K562 (cell line): ENCODE measurements around the gene NLRP12. TPM values are rescaled to one million over a fixed set of nuclear protein-coding genes. Genes with fewer than 3 reads are reported as not detected.

Source experiments
- MTF1 ChIP-seq: fragments of 250-450 bp; sonication (Bioruptor Pico); IDR thresholded peaks from 2 replicates; pipeline ENCODE4 v1.9.0; 2021; ENCODE audit warnings: moderate library complexity, mild to moderate bottlenecking, inconsistent platforms, borderline replicate concordance
- THRAP3 ChIP-seq: fragments of 450-650 bp; IDR thresholded peaks from 2 replicates; pipeline ENCODE4 v1.6.1; 2016; ENCODE audit warnings: mild to moderate bottlenecking, inconsistent platforms, borderline replicate concordance
- ZNF165 ChIP-seq: fragments of 250-450 bp; sonication (Bioruptor Pico); IDR thresholded peaks from 2 replicates; pipeline ENCODE4 v1.4.0; 2020; ENCODE audit warnings: borderline replicate concordance
- polyA plus RNA-seq, 8 experiments: library from polyadenylated mRNA; depleted of rRNA in 4 of 8; stranded (reverse) in 5 of 8; unstranded in 3 of 8; fragments of >200 nt; fragmentation: Nextera tagmentation in 2 of 8; fragmentation: Illumina TruSeq in 1 of 8; extraction: Ambion mirVana in 2 of 8; extraction: Trizol in 1 of 8; gene quantifications; 2 replicates each; pipeline versions ENCODE4 v1.2.1 to v1.2.3, GENCODE V29; 2011 to 2014; ENCODE audit warnings: inconsistent platforms in 1 of 8, missing spikeins in 1 of 8
- total RNA-seq, 7 experiments: library from RNA; depleted of rRNA in 6 of 7; stranded (reverse); fragments of >200 nt in 6 of 7; fragmentation: Illumina TruSeq in 2 of 7; extraction: Trizol in 2 of 7; gene quantifications; 2 replicates each; pipeline versions ENCODE4 v1.2.1 to v1.2.3, GENCODE V29; 2011 to 2021; ENCODE audit warnings: low replicate concordance in 1 of 7
- TF ChIP-seq, protein P1 (sequence below): fragments of 250-450 bp; sonication (Bioruptor Pico); IDR thresholded peaks from 2 replicates; pipeline ENCODE4 v1.4.0; 2020; ENCODE audit warnings: mild to moderate bottlenecking, moderate library complexity
- TF ChIP-seq, protein P2 (sequence below): sonication (generic); formaldehyde crosslinking; IDR thresholded peaks from 2 replicates; pipeline ENCODE4 v1.8.1; 2023; ENCODE audit warnings: mild to moderate bottlenecking, missing genetic modification reagents, moderate library complexity
- TF ChIP-seq, protein P3 (sequence below): fragments of 250-450 bp; sonication (Bioruptor Pico); IDR thresholded peaks from 2 replicates; pipeline ENCODE4 v1.4.0; 2020; ENCODE audit warnings: mild to moderate bottlenecking
- TF ChIP-seq, protein P4 (sequence below): sonication (generic); formaldehyde crosslinking; IDR thresholded peaks from 2 replicates; pipeline ENCODE4 v1.8.1; 2023; ENCODE audit warnings: mild to moderate bottlenecking, missing genetic modification reagents
- TF ChIP-seq, protein P5 (sequence below): fragments of 450-650 bp; IDR thresholded peaks from 2 replicates; pipeline ENCODE4 v1.6.1; 2016; ENCODE audit warnings: low read depth

Gene NLRP12
- total and polyA plus RNA-seq, 9 of the 15 experiments (the other 6 are each of a cell fraction or from before 2014, with no cell fraction given), result not detected

DNA sequence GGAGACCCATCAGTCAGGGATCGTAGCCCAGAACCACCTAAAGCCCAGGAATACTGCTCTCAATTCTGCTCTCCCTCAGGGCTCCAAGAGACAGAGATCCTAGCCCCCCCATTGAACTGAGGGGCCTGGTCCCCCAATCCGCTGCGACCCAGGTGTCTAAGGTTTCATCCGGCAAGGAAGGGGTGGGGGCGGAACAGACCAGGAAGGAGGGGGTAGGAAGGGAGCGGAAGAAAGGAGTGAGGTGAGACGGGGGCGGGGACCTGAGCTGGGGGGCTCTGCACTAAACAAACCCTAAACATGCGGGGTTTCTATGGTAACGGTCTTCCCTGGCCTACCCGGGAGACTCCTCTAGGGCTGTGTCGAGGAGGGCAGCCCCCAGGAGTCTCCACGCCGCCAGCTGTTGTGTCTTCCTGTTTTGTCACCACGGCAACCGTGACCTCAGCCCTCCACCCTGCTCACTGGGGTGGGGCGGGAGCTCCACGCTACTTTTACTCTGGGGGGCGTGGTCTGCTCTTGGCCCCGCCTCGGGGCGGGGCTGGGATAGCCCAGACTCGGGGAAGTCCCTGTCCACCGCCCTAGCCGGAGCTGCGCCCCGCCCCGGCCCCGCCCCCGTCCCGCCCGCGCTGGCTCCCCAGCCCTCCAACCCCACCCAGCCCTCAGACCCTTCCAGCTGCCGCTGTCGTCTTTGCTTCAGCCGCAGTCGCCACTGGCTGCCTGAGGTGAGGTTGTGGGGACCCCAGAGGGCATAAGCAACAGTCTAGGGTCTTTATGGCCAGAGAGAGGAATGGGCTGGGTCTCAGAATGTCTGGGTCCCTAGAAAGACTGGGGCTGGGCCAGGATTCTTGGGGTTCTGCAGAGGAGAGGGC lies 43.3 kb upstream of the NLRP12 start, which contains the start of gene MYADM (continued):
- TF ChIP-seq, protein P1, sequence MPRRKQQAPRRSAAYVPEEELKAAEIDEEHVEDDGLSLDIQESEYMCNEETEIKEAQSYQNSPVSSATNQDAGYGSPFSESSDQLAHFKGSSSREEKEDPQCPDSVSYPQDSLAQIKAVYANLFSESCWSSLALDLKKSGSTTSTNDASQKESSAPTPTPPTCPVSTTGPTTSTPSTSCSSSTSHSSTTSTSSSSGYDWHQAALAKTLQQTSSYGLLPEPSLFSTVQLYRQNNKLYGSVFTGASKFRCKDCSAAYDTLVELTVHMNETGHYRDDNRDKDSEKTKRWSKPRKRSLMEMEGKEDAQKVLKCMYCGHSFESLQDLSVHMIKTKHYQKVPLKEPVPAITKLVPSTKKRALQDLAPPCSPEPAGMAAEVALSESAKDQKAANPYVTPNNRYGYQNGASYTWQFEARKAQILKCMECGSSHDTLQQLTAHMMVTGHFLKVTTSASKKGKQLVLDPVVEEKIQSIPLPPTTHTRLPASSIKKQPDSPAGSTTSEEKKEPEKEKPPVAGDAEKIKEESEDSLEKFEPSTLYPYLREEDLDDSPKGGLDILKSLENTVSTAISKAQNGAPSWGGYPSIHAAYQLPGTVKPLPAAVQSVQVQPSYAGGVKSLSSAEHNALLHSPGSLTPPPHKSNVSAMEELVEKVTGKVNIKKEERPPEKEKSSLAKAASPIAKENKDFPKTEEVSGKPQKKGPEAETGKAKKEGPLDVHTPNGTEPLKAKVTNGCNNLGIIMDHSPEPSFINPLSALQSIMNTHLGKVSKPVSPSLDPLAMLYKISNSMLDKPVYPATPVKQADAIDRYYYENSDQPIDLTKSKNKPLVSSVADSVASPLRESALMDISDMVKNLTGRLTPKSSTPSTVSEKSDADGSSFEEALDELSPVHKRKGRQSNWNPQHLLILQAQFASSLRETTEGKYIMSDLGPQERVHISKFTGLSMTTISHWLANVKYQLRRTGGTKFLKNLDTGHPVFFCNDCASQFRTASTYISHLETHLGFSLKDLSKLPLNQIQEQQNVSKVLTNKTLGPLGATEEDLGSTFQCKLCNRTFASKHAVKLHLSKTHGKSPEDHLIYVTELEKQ (CRISPR knock-in tag), result no peak
- TF ChIP-seq ZNF165 (no peak), MTF1 (no peak), THRAP3 (no peak)
- TF ChIP-seq, protein P2, sequence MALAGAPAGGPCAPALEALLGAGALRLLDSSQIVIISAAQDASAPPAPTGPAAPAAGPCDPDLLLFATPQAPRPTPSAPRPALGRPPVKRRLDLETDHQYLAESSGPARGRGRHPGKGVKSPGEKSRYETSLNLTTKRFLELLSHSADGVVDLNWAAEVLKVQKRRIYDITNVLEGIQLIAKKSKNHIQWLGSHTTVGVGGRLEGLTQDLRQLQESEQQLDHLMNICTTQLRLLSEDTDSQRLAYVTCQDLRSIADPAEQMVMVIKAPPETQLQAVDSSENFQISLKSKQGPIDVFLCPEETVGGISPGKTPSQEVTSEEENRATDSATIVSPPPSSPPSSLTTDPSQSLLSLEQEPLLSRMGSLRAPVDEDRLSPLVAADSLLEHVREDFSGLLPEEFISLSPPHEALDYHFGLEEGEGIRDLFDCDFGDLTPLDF, result no peak
- TF ChIP-seq, protein P3, sequence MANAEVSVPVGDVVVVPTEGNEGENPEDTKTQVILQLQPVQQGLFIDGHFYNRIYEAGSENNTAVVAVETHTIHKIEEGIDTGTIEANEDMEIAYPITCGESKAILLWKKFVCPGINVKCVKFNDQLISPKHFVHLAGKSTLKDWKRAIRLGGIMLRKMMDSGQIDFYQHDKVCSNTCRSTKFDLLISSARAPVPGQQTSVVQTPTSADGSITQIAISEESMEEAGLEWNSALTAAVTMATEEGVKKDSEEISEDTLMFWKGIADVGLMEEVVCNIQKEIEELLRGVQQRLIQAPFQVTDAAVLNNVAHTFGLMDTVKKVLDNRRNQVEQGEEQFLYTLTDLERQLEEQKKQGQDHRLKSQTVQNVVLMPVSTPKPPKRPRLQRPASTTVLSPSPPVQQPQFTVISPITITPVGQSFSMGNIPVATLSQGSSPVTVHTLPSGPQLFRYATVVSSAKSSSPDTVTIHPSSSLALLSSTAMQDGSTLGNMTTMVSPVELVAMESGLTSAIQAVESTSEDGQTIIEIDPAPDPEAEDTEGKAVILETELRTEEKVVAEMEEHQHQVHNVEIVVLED, result no peak
- TF ChIP-seq, protein P4, sequence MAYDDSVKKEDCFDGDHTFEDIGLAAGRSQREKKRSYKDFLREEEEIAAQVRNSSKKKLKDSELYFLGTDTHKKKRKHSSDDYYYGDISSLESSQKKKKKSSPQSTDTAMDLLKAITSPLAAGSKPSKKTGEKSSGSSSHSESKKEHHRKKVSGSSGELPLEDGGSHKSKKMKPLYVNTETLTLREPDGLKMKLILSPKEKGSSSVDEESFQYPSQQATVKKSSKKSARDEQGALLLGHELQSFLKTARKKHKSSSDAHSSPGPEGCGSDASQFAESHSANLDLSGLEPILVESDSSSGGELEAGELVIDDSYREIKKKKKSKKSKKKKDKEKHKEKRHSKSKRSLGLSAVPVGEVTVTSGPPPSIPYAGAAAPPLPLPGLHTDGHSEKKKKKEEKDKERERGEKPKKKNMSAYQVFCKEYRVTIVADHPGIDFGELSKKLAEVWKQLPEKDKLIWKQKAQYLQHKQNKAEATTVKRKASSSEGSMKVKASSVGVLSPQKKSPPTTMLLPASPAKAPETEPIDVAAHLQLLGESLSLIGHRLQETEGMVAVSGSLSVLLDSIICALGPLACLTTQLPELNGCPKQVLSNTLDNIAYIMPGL (CRISPR knock-in tag), result no peak
- TF ChIP-seq, protein P5, sequence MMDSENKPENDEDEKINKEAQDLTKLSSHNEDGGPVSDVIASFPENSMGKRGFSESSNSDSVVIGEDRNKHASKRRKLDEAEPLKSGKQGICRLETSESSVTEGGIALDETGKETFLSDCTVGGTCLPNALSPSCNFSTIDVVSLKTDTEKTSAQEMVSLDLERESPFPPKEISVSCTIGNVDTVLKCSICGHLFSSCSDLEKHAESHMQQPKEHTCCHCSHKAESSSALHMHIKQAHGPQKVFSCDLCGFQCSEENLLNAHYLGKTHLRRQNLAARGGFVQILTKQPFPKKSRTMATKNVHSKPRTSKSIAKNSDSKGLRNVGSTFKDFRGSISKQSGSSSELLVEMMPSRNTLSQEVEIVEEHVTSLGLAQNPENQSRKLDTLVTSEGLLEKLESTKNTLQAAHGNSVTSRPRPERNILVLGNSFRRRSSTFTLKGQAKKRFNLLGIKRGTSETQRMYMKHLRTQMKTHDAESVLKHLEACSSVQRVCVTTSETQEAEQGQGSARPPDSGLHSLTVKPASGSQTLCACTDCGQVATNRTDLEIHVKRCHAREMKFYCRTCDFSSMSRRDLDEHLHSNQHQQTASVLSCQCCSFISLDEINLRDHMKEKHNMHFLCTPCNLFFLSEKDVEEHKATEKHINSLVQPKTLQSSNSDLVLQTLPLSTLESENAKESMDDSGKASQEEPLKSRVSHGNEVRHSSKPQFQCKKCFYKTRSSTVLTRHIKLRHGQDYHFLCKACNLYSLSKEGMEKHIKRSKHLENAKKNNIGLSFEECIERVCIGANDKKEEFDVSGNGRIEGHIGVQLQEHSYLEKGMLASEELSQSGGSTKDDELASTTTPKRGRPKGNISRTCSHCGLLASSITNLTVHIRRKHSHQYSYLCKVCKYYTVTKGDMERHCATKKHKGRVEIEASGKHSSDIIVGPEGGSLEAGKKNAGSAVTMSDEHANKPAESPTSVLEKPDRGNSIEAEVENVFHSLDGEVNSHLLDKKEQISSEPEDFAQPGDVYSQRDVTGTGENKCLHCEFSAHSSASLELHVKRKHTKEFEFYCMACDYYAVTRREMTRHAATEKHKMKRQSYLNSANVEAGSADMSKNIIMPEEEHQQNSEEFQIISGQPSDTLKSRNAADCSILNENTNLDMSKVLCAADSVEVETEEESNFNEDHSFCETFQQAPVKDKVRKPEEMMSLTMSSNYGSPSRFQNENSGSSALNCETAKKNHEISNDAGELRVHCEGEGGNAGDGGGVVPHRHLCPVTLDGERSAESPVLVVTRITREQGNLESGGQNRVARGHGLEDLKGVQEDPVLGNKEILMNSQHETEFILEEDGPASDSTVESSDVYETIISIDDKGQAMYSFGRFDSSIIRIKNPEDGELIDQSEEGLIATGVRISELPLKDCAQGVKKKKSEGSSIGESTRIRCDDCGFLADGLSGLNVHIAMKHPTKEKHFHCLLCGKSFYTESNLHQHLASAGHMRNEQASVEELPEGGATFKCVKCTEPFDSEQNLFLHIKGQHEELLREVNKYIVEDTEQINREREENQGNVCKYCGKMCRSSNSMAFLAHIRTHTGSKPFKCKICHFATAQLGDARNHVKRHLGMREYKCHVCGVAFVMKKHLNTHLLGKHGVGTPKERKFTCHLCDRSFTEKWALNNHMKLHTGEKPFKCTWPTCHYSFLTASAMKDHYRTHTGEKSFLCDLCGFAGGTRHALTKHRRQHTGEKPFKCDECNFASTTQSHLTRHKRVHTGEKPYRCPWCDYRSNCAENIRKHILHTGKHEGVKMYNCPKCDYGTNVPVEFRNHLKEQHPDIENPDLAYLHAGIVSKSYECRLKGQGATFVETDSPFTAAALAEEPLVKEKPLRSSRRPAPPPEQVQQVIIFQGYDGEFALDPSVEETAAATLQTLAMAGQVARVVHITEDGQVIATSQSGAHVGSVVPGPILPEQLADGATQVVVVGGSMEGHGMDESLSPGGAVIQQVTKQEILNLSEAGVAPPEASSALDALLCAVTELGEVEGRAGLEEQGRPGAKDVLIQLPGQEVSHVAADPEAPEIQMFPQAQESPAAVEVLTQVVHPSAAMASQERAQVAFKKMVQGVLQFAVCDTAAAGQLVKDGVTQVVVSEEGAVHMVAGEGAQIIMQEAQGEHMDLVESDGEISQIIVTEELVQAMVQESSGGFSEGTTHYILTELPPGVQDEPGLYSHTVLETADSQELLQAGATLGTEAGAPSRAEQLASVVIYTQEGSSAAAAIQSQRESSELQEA, result no peak
